Esophagus (tissue), 2 donors: ENCODE results near the gene HECTD2. TPM values are rescaled to one million over a fixed set of nuclear protein-coding genes. Genes with fewer than 3 reads are reported as not detected.

Source experiments
- H3K27ac ChIP-seq, 2 donors: one replicate each; pipeline ENCODE4 v1.5.1; 2013; ENCODE audit warnings: low read depth in 2 of 2, mild to moderate bottlenecking in 2 of 2, inconsistent platforms in 1 of 2, low read length in 1 of 2, moderate library complexity in 1 of 2
- H3K27me3 ChIP-seq, 2 donors: one replicate each; pipeline ENCODE4 v1.6.1; 2013; ENCODE audit warnings: low read length in 2 of 2, control low read depth in 1 of 2, mild to moderate bottlenecking in 1 of 2; ENCODE audit not compliant: insufficient read depth in 2 of 2, control insufficient read depth in 1 of 2
- H3K36me3 ChIP-seq, 2 donors: one replicate each; pipeline ENCODE4 v1.6.1; 2013; ENCODE audit warnings: low read length in 1 of 2; ENCODE audit not compliant: control insufficient read depth in 2 of 2, insufficient read depth in 2 of 2
- H3K4me1 ChIP-seq, 2 donors: one replicate each; pipeline ENCODE4 v1.6.1; 2013; ENCODE audit warnings: low read length in 1 of 2; ENCODE audit not compliant: control insufficient read depth in 2 of 2, insufficient read depth in 2 of 2
- H3K4me3 ChIP-seq, 2 donors: one replicate each; pipeline ENCODE4 v1.5.1; 2013; ENCODE audit warnings: low read length in 2 of 2, mild to moderate bottlenecking in 2 of 2, low read depth in 1 of 2, moderate library complexity in 1 of 2
- H3K9me3 ChIP-seq, 2 donors: one replicate each; pipeline ENCODE4 v1.6.1; 2013; ENCODE audit warnings: mild to moderate bottlenecking in 2 of 2, low read depth in 1 of 2, low read length in 1 of 2, moderate library complexity in 1 of 2; ENCODE audit not compliant: control insufficient read depth in 2 of 2, insufficient read depth in 1 of 2
- WGBS, 2 donors: extraction: QIAGEN DNeasy Blood & Tissue Kit; methylation state at CpG; one replicate each; pipeline ENCODE4 v1.1.7; 2013; 5-methylcytosine and 5-hydroxymethylcytosine counted together
- polyA plus RNA-seq, 2 donors: library from polyadenylated mRNA; stranded (reverse); fragments of 200-250 nt; gene quantifications; one replicate each; pipeline ENCODE4 v1.2.3, GENCODE V29; 2013
- donor health status: healthy with polysubstance abuse.
- donor health status: Bipolar disorder and iron deficiency.

The HECTD2 gene
- polyA plus RNA-seq, 2 donors, result 2.9 to 4.8 TPM

DNA sequence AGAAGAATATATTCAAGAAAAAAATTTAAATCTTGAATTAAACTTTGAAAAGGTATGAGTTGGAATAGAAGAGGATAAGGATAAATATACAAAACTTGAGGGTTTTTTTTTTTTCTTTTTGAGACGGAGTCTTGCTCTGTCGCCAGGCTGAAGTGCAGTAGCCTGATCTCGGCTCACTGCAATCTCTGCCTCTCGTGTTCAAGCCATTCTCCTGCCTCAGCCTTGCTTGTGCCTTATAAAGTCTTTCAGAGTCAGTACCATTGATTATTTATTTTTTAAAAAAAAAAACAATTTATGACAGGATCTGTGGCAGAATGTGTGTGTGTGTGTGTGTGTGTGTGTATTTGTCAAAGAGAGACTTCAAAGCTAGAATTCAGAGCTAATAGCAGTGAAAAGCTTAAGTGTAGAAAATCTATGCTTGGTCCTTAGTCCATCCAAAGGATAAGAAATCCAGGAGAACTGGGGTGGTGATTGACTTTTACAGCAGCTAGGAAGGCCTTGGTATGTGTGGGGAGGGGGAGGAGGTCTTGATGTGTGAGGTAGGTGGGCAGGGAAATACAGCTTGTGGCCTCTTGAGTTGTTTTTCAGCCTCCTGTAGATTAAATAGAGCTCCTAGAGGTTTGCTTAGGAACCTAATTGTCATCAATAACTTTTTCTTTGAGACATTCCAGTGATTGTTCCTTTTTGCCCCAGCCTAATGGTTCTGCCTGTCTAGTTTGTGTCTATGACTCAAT lies 2.4 kb downstream of the HECTD2 start:
- H3K4me3 ChIP-seq, result no peak overlapping the region
- no peaks in the 10 kb centered on the region for H3K27me3 ChIP-seq
- H3K27ac ChIP-seq, result no peak overlapping the region
- no peaks in the 10 kb centered on the region for H3K36me3 ChIP-seq
- WGBS, 2 donors, result 86 to 89% methylated on average over 4 of the region's 4 CpGs
- no peaks in the 10 kb centered on the region for H3K9me3 ChIP-seq
- H3K4me1 ChIP-seq, result no peaks in the 10 kb centered on the region

DNA sequence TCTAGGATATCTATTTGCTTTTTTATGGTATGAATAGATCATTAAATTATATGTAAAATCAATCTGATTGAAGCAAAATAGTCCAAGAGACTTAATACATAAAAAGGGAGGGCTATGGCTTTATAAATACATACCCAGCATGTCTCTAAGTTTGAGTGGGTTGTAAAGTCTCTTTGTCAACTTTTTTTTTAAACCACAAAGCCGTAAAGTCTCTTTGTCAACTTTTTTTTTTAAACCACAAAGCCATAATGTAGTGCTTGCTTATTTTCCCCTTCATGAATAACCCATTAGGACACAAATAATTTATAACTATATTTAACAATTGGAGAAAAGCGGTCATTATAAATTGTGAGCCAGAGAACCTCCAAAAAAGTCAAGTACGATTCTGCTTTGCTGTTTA lies 5.7 kb downstream of the HECTD2 start:
- WGBS, 2 donors, result 62 to 66% methylated on average over 3 of the region's 3 CpGs
- Histone ChIP-seq H3K27ac (no peak overlapping the region), H3K36me3 (no peaks in the 10 kb centered on the region), H3K9me3 (no peaks in the 10 kb centered on the region), H3K4me3 (no peak overlapping the region), H3K4me1 (no peaks in the 10 kb centered on the region), H3K27me3 (no peaks in the 10 kb centered on the region)

DNA sequence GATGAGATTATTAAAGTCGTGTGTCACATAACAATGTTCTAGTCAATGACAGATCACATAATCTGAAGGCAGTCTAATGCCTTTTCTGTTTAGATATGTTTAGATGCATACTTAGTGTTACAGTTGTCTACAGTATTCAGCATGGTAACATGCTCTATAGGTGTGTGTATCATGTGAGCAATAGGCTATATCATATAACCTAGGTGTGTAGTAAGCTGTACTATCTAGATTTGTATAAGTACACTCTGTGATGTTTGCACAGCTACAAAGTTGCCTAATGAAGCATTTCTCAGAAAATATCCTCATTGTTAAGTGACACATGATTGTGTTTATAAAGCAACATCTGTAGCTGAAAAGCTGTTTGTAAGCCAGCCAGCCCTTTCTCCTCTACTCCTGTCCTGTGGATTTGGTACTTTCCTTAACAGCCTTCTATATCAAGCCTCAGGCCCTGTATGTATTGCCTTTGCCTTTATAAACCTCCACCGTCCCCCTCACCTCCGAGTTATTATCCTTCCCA lies 6.3 kb downstream of the HECTD2 start:
- Histone ChIP-seq H3K27ac (peak overlapping the region in 1 of 2 donors; percentile 13), H3K4me1 (no peaks in the 10 kb centered on the region), H3K4me3 (no peak overlapping the region), H3K9me3 (no peaks in the 10 kb centered on the region), H3K36me3 (no peaks in the 10 kb centered on the region), H3K27me3 (no peaks in the 10 kb centered on the region)
- WGBS, 2 donors, result 68 to 78% methylated on average over 3 of the region's 3 CpGs

- no peaks in the 10 kb centered on the region for H3K36me3 ChIP-seq
- no peaks in the 10 kb centered on the region for H3K4me1 ChIP-seq
- H3K27ac ChIP-seq, result no peak overlapping the region
- no peaks in the 10 kb centered on the region for H3K27me3 ChIP-seq
- no peak overlapping the region for H3K4me3 ChIP-seq
- WGBS, 2 donors, result 86 to 91% methylated on average over 2 of the region's 2 CpGs
- no peaks in the 10 kb centered on the region for H3K9me3 ChIP-seq
Observed at GRCh38 chr10:91418416-91418815, 8.3 kb downstream of the HECTD2 start.

- no peak overlapping the region for H3K4me3 ChIP-seq
- 65 to 69% methylated on average over 2 of the region's 2 CpGs for WGBS, 2 donors
- no peaks in the 10 kb centered on the region for H3K27me3 ChIP-seq
- H3K27ac ChIP-seq, result no peak overlapping the region
- no peaks in the 10 kb centered on the region for H3K9me3 ChIP-seq
- no peaks in the 10 kb centered on the region for H3K4me1 ChIP-seq
- H3K36me3 ChIP-seq, result no peaks in the 10 kb centered on the region
Observed at GRCh38 chr10:91420868-91421267, 10.7 kb downstream of the HECTD2 start.

DNA sequence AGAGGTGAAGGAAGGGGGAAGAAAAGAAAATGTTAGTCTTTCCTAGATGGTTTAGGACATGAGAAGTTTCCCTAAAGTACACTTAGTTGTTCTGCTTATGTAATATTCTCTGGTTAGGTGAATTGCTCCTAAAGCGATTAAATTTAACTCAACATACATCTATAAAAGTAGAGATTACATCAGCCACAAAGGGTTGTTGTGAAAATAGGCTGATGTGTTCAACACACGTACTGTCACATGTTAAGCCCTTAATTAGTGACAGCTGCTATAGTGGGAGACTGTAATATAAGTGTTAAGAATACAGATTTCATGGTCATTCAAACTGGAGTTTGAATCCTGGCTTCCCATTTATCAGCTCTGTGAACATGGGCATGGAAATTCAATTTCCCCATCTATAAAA lies 12.8 kb downstream of the HECTD2 start:
- no peak overlapping the region for H3K27ac ChIP-seq
- no peaks in the 10 kb centered on the region for H3K36me3 ChIP-seq
- H3K27me3 ChIP-seq, result no peaks in the 10 kb centered on the region
- no peaks in the 10 kb centered on the region for H3K4me1 ChIP-seq
- H3K4me3 ChIP-seq, result no peak overlapping the region
- WGBS, 2 donors, result 91 to 92% methylated on average over 2 of the region's 2 CpGs
- no peaks in the 10 kb centered on the region for H3K9me3 ChIP-seq

DNA sequence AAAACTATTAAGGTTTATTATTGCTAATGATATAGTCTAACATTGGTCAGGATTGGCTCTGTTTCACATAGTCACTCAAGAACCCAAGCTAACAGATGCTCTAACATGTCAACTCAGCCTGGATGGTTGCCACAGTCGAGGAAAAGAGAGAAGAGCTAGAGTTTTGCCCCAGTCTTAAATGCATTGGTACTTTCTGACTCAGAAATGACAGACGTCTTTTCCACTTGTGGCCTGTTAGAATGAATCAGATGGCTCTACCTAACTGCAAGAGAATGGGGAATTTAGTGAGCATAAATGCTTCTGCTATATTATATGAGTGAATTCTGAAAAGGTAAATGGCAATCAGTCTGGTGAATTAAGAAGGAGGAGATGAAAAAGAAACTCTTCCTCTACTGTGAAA lies 13.9 kb downstream of the HECTD2 start:
- H3K4me3 ChIP-seq, result no peak overlapping the region
- H3K36me3 ChIP-seq, result no peaks in the 10 kb centered on the region
- no peaks in the 10 kb centered on the region for H3K27me3 ChIP-seq
- H3K27ac ChIP-seq, result no peak overlapping the region
- WGBS, 2 donors, result 59 to 66% methylated on average over 2 of the region's 2 CpGs
- H3K4me1 ChIP-seq, result no peaks in the 10 kb centered on the region
- H3K9me3 ChIP-seq, result no peaks in the 10 kb centered on the region

GRCh38 chr10:91432175-91432574 lies 22.0 kb downstream of the HECTD2 start:
- Histone ChIP-seq H3K9me3 (no peaks in the 10 kb centered on the region), H3K27ac (no peak overlapping the region), H3K36me3 (no peaks in the 10 kb centered on the region), H3K27me3 (no peaks in the 10 kb centered on the region), H3K4me3 (no peak overlapping the region), H3K4me1 (no peaks in the 10 kb centered on the region)
- 78 to 81% methylated on average over 2 of the region's 2 CpGs for WGBS, 2 donors

DNA sequence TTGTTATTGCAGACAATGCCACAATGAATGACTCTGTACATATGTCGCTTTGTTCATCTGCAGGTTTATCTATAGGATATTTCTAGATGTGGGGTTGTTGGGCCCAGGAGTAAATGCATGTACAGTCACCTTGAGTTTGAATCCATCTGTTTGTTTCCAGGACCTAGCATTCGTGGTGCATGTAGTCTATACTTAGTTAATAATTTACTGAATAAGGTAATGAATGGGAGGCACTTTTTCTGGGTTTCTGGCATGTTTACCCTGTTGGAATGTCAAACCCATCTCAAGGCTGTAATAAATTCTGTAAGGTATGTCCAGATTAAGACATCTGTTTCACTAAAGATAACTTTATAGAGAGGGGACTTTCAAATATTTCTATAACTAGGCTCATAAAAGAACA lies 23.5 kb downstream of the HECTD2 start:
- 65 to 70% methylated on average over 2 of the region's 2 CpGs for WGBS, 2 donors
- Histone ChIP-seq H3K36me3 (no peaks in the 10 kb centered on the region), H3K4me3 (no peak overlapping the region), H3K27ac (no peak overlapping the region), H3K27me3 (no peaks in the 10 kb centered on the region), H3K9me3 (no peaks in the 10 kb centered on the region), H3K4me1 (no peaks in the 10 kb centered on the region)

DNA sequence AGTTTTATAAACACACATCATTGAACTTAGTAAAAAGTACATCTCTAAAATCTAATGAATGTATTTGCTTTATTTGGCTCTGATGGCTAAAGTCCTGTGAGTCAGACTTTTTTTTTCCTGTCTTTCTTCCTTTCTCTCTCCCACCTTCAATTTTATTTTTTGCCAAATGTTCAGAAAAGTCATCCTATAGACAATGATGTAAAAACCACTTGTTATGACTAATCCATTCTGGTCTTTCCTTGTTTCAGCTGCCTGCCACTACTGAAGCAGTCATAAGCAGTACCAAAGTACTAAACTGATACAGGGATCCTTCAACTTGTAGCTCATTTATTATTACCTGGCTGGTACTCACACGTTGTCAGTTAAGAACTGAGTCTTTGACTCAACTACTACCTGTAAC lies 23.9 kb downstream of the HECTD2 start:
- H3K9me3 ChIP-seq, result no peaks in the 10 kb centered on the region
- 77% methylated on average over 1 of the region's 1 CpG for WGBS, 2 donors
- no peaks in the 10 kb centered on the region for H3K4me1 ChIP-seq
- H3K27me3 ChIP-seq, result no peaks in the 10 kb centered on the region
- H3K36me3 ChIP-seq, result no peaks in the 10 kb centered on the region
- no peak overlapping the region for H3K4me3 ChIP-seq
- H3K27ac ChIP-seq, result no peak overlapping the region
